Vein endothelial cell (primary cell): ENCODE results near the gene NOX5. TPM values are rescaled to one million over a fixed set of nuclear protein-coding genes. Genes with fewer than 3 reads are reported as not detected.

Experiments
- total RNA-seq: library from RNA; depleted of rRNA; stranded (reverse); fragments of >200 nt; gene quantifications from 2 replicates; pipeline ENCODE4 v1.2.3, GENCODE V29; 2012

The NOX5 gene, protein sequence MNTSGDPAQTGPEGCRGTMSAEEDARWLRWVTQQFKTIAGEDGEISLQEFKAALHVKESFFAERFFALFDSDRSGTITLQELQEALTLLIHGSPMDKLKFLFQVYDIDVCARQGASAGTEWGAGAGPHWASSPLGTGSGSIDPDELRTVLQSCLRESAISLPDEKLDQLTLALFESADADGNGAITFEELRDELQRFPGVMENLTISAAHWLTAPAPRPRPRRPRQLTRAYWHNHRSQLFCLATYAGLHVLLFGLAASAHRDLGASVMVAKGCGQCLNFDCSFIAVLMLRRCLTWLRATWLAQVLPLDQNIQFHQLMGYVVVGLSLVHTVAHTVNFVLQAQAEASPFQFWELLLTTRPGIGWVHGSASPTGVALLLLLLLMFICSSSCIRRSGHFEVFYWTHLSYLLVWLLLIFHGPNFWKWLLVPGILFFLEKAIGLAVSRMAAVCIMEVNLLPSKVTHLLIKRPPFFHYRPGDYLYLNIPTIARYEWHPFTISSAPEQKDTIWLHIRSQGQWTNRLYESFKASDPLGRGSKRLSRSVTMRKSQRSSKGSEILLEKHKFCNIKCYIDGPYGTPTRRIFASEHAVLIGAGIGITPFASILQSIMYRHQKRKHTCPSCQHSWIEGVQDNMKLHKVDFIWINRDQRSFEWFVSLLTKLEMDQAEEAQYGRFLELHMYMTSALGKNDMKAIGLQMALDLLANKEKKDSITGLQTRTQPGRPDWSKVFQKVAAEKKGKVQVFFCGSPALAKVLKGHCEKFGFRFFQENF
- 0.33 TPM in 1 of 2 replicates, not detected in the other for total RNA-seq

DNA sequence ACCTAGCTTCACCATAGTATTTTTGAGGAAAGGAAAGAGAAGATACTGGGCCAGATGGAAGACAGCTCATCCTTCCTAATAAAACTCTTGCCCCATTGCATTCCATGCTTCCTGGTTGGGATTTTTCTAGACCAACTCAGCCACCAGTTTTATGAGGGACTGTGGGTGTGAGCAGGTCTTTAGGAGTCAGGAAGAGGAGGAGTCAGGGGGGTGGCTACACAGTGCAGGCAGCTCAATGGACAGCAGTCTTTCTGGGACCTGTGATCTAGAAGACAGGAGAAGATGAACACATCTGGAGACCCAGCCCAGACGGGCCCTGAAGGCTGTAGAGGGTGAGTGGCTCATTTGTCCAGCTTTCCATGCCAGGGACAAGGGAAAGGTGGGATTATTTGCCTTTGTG, at the start of gene NOX5:
TSS of gene NOX5 (plus strand) at position 242 of the 400 bp plus-strand sequence. CDS start at position 283, 41 bp downstream.

Other genes starting within 250 kb of the NOX5 start
- 65.0 and 74.1 TPM in 2 replicates for gene ANP32A, start 193.8 kb upstream of the NOX5 start, total RNA-seq
- gene SPESP1, start 84.2 kb upstream of the NOX5 start, total RNA-seq, result 2.3 and 5.9 TPM in 2 replicates
- 163 and 174 TPM in 2 replicates for gene GLCE, start 145.9 kb downstream of the NOX5 start, total RNA-seq